ENCODE data around the gene TMEM132E. TPM values are rescaled to one million over a fixed set of nuclear protein-coding genes. Genes with fewer than 3 reads are reported as not detected.

The TMEM132E gene
- total and polyA plus RNA-seq, 2 experiments from 2014 or later = 0.16 to 0.45 TPM

GRCh38 chr17:34556931-34557330, 22.5 kb upstream of the TMEM132E start (continued):
- TF ChIP-seq ZNF462 (CRISPR knock-in tag; IDR thresholded peaks at IDR 0.05) = no peak
- no peak for TF ChIP-seq ZNF114 (CRISPR knock-in tag; IDR thresholded peaks at IDR 0.05)
- no peak for TF ChIP-seq POLR2AphosphoS5 (IDR thresholded peaks at IDR 0.05; ENCODE audit: low read depth)

- Histone ChIP-seq H3K4me3 (no peak overlapping the region), H3K36me3 (ENCODE audit: insufficient read depth) (no peaks in the 10 kb centered on the region), H3K4me1 (ENCODE audit: insufficient read depth) (no peaks in the 10 kb centered on the region), H3K9me2 (ENCODE audit: insufficient read depth) (no peaks in the 10 kb centered on the region), H3K27ac (ENCODE audit: low read depth) (no peak overlapping the region), H3K79me2 (replicated peaks; ENCODE audit: insufficient read depth) (no peaks in the 10 kb centered on the region), H3K27me3 (ENCODE audit: insufficient read depth) (peaks cover 16% of the 10 kb centered on the region; the same call in 1 of the 2 replicates), H4K20me1 (replicated peaks; ENCODE audit: insufficient read depth) (no peaks in the 10 kb centered on the region; the same call in 1 of the 2 replicates), H2AFZ (no peak overlapping the region), H3F3A (replicated peaks; ENCODE audit: low read depth) (no peaks in the 10 kb centered on the region), H3K4me2 (no peak overlapping the region)
- ATAC-seq (no peak), DNase-seq (ENCODE audit: low spot score) (no peak)
- TF ChIP-seq EZH2phosphoT487 (IDR thresholded peaks at IDR 0.05; ENCODE audit: unreplicated experiment) (no peak), ZNF462 (CRISPR knock-in tag; IDR thresholded peaks at IDR 0.05) (no peak)
- peaks cover 2% of the 10 kb centered on the region for H3K27me3 Mint-ChIP-seq (ENCODE audit: insufficient read depth, low read depth, poor library complexity)
- H3K4me3 Mint-ChIP-seq = no peak overlapping the region
- H3K36me3 Mint-ChIP-seq (ENCODE audit: low read depth) = no peaks in the 10 kb centered on the region
- no peaks in the 10 kb centered on the region for H3K4me1 Mint-ChIP-seq
- H3K9me3 Mint-ChIP-seq = no peaks in the 10 kb centered on the region
- H3K27ac Mint-ChIP-seq = no peak overlapping the region
These were observed 18.1 kb upstream of the TMEM132E start for GRCh38 chr17:34561328-34561727.
